Gastroesophageal sphincter (tissue), 2 donors: ENCODE measurements around the gene GPHB5.

ENCODE experiments used
- EP300 ChIP-seq: sonication (generic); formaldehyde crosslinking; IDR thresholded peaks from one replicate; pipeline ENCODE4 v1.6.1; 2017; ENCODE audit warnings: antibody characterized with exemption, mild to moderate bottlenecking
- POLR2A ChIP-seq, 2 donors: fragments of 450-650 bp; IDR thresholded peaks; one replicate each; pipeline ENCODE4 v1.6.1; 2017; ENCODE audit warnings: antibody characterized with exemption in 2 of 2, mild to moderate bottlenecking in 2 of 2, moderate library complexity in 1 of 2

- no peak for TF ChIP-seq POLR2A (IDR thresholded peaks at IDR 0.05)
- TF ChIP-seq EP300 = no peak
Observed at GRCh38 chr14:63299351-63300110, 19.2 kb downstream of the GPHB5 start.
